CD4-positive, alpha-beta T cell (primary cell): ENCODE measurements around the gene PRF1. TPM values are rescaled to one million over a fixed set of nuclear protein-coding genes. Genes with fewer than 3 reads are reported as not detected.
A peak's percentile ranks its signal among the peaks of the same experiment; 100 is the strongest.

Source experiments
- ATAC-seq: fragments of 200-7000 bp; cut with Tn5 transposase; one replicate; pipeline ENCODE4 v1.10.0; 2022; ENCODE audit warnings: mild to moderate bottlenecking; ENCODE audit not compliant: poor library complexity
- CTCF ChIA-PET: fragments of 350-600 bp; sonication (Branson Sonifier 250); formaldehyde crosslinking; loops from one replicate; lab custom pipeline; 2021; ENCODE audit warnings: antibody characterized with exemption, inconsistent platforms; lab: Charles Lee
- POLR2A ChIA-PET: fragments of 350-600 bp; sonication (Branson Sonifier 250); formaldehyde crosslinking; loops from one replicate; lab custom pipeline; 2021; ENCODE audit warnings: antibody characterized with exemption, inconsistent platforms; lab: Charles Lee
- DNase-seq, 14 experiments: peaks; one replicate each; pipeline ENCODE4 v3.0.0-alpha.2; 2013 to 2020; ENCODE audit warnings: mixed read lengths in 2 of 14
- H3K27ac ChIP-seq, 2 donors: one replicate each; pipeline versions ENCODE4 v1.5.1 to v1.7.0; 2013; ENCODE audit warnings: low read length in 2 of 2, low read depth in 1 of 2, mild to moderate bottlenecking in 1 of 2
- H3K27me3 ChIP-seq, 2 experiments: 1 replicate in 1 of 2; 2 replicates in 1 of 2; pipeline versions ENCODE4 v1.6.1 to v1.7.0; 2013; ENCODE audit warnings: low read length in 2 of 2, control low read depth in 1 of 2, mild to moderate bottlenecking in 1 of 2, moderate library complexity in 1 of 2; ENCODE audit not compliant: insufficient read depth in 2 of 2, control insufficient read depth in 1 of 2
- H3K36me3 ChIP-seq: one replicate; pipeline ENCODE4 v1.6.1; 2013; ENCODE audit warnings: low read length, control low read depth; ENCODE audit not compliant: insufficient read depth
- H3K4me1 ChIP-seq: one replicate; pipeline ENCODE4 v1.6.1; 2013; ENCODE audit warnings: low read length, control low read depth; ENCODE audit not compliant: insufficient read depth
- H3K4me3 ChIP-seq: one replicate; pipeline ENCODE4 v1.5.1; 2013; ENCODE audit warnings: mild to moderate bottlenecking, low read length, moderate library complexity
- H3K9me3 ChIP-seq, 2 experiments: 1 replicate in 1 of 2; 2 replicates in 1 of 2; pipeline versions ENCODE4 v1.6.1 to v1.7.0; 2013; ENCODE audit warnings: low read length in 2 of 2, mild to moderate bottlenecking in 2 of 2, control low read depth in 1 of 2, moderate library complexity in 1 of 2; ENCODE audit not compliant: control insufficient read depth in 1 of 2, insufficient read depth in 1 of 2
- H3K27ac Mint-ChIP-seq: one replicate; pipeline ENCODE4 v1.8.0; 2020; ENCODE audit warnings: mixed read lengths
- H3K27me3 Mint-ChIP-seq: one replicate; pipeline ENCODE4 v1.8.0; 2021; ENCODE audit warnings: mixed read lengths
- H3K36me3 Mint-ChIP-seq: one replicate; pipeline ENCODE4 v1.8.0; 2021; ENCODE audit warnings: low read depth, mixed read lengths
- H3K4me1 Mint-ChIP-seq: one replicate; pipeline ENCODE4 v1.8.0; 2021; ENCODE audit warnings: low read depth, mixed read lengths
- H3K4me3 Mint-ChIP-seq: one replicate; pipeline ENCODE4 v1.8.0; 2020; ENCODE audit warnings: mild to moderate bottlenecking, mixed read lengths
- H3K9me3 Mint-ChIP-seq: one replicate; pipeline ENCODE4 v1.8.0; 2020; ENCODE audit warnings: mixed read lengths
- CTCF ChIP-seq: fragments of 200-600 bp; IDR thresholded peaks from one replicate; pipeline ENCODE4 v1.8.0; 2022; ENCODE audit warnings: antibody characterized with exemption, mild to moderate bottlenecking
- intact Hi-C, 2 experiments: fragments of 100-400 bp; cut with DNase I in 1 of 2; cut with micrococcal nuclease in 1 of 2; formaldehyde crosslinking; loops; one replicate each; pipeline versions ENCODE4 v1.15.1 to v1.9.0; 2023 to 2025; cut with DNase I, micrococcal nuclease
- total RNA-seq, 174 experiments: library from RNA in 2 of 174; stranded (reverse) in 2 of 174; gene quantifications; one replicate each; pipeline ENCODE4 v1.2.3 and lab custom pipeline; 2021 to 2026

The PRF1 gene
- total RNA-seq, 2 experiments from 2014 or later, result 7.4 to 9.4 TPM

GRCh38 chr10:70579234-70580002, 23.1 kb downstream of the PRF1 start:
- DNase-seq, result peak in 1 of 14 experiments; percentile 66
- intact Hi-C loops, result no loop called here
- ChIA-PET CTCF (interaction anchor here (1.4 to 1.9 kb wide), 2 partner anchors 12 to 20 kb away, joined by 3 to 7 read pairs; no protein-coding TSS in a partner anchor), POLR2A (interaction anchor here (0.8 to 1.7 kb wide), 2 partner anchors 13 to 23 kb away, joined by 4 to 7 read pairs; partner anchors contain the start of gene PRF1)
- no peak for ATAC-seq
- Histone ChIP-seq H3K27ac (no peak overlapping the region), H3K4me1 (peaks cover 37% of the 10 kb centered on the region), H3K4me3 (no peak overlapping the region), H3K9me3 (no peaks in the 10 kb centered on the region), H3K27me3 (no peaks in the 10 kb centered on the region), H3K36me3 (no peaks in the 10 kb centered on the region)
- Mint-ChIP-seq H3K4me1 (peaks cover 50% of the 10 kb centered on the region), H3K36me3 (no peaks in the 10 kb centered on the region), H3K27me3 (no peaks in the 10 kb centered on the region), H3K9me3 (no peaks in the 10 kb centered on the region), H3K4me3 (peak overlapping the region; percentile 30), H3K27ac (peak overlapping the region; percentile 83)
- TF ChIP-seq CTCF, result no peak

- H3K36me3 Mint-ChIP-seq, result no peaks in the 10 kb centered on the region
- peak overlapping the region; percentile 39 for H3K4me3 Mint-ChIP-seq
These were observed 24.1 kb downstream of the PRF1 start for GRCh38 chr10:70578371-70578947.

More at GRCh38 chr10:70578371-70578947, 24.1 kb downstream of the PRF1 start:
- H3K9me3 ChIP-seq, result no peaks in the 10 kb centered on the region
- Mint-ChIP-seq H3K27ac (peak overlapping the region; percentile 83), H3K9me3 (no peaks in the 10 kb centered on the region), H3K27me3 (no peaks in the 10 kb centered on the region), H3K4me1 (peaks cover 50% of the 10 kb centered on the region)
- ChIA-PET POLR2A (interaction anchor here (0.7 to 1.7 kb wide), 2 partner anchors 24 to 174 kb away, joined by 3 to 7 read pairs; partner anchors contain the start of genes EIF4EBP2 and PRF1), CTCF (interaction anchor here (0.7 to 1.9 kb wide), 3 partner anchors 13 to 19 kb away, joined by 3 to 7 read pairs (median 3); no protein-coding TSS in a partner anchor)
- intact Hi-C loops, result no loop called here
- no peaks in the 10 kb centered on the region for H3K36me3 ChIP-seq
- DNase-seq, result peak in 13 of 14 experiments; percentile 12 to 85 (median 56)
- H3K27ac ChIP-seq, result no peak overlapping the region
- peak; percentile 82 for ATAC-seq
- peaks cover 37% of the 10 kb centered on the region for H3K4me1 ChIP-seq
- no peak for TF ChIP-seq CTCF
- no peaks in the 10 kb centered on the region for H3K27me3 ChIP-seq
- H3K4me3 ChIP-seq, result no peak overlapping the region
